Mesenchymal stem cell (in vitro differentiated cells and primary cell): ENCODE data around the gene NDUFV2.
A peak's percentile ranks its signal among the peaks of the same experiment; 100 is the strongest.

Experiments used
- DNase-seq: peaks from one replicate; pipeline ENCODE4 v3.0.0-alpha.2; 2013
- H2AFZ ChIP-seq: one replicate; pipeline ENCODE4 v1.6.1; 2013; ENCODE audit warnings: low read depth, mild to moderate bottlenecking, control low read depth, inconsistent platforms, low read length, moderate library complexity
- H2AK5ac ChIP-seq: 2 replicates; pipeline ENCODE4 v1.6.1; 2013; ENCODE audit warnings: low read length, moderate library complexity, mild to moderate bottlenecking, inconsistent platforms; ENCODE audit not compliant: severe bottlenecking
- H2BK120ac ChIP-seq: one replicate; pipeline ENCODE4 v1.6.1; 2013; ENCODE audit warnings: low read depth, mild to moderate bottlenecking, inconsistent platforms, low read length, moderate library complexity
- H2BK12ac ChIP-seq, 2 experiments: one replicate each; pipeline ENCODE4 v1.6.1; 2013; ENCODE audit warnings: inconsistent platforms in 2 of 2, low read length in 2 of 2, mild to moderate bottlenecking in 2 of 2, moderate library complexity in 2 of 2, control low read depth in 1 of 2
- H2BK15ac ChIP-seq: one replicate; pipeline ENCODE4 v1.6.1; 2013; ENCODE audit warnings: mild to moderate bottlenecking, low read depth, inconsistent platforms; ENCODE audit not compliant: poor library complexity, severe bottlenecking
- H2BK5ac ChIP-seq: 2 replicates; pipeline ENCODE4 v1.6.1; 2013; ENCODE audit warnings: low read depth, mild to moderate bottlenecking, low read length, control low read depth, inconsistent platforms; ENCODE audit not compliant: poor library complexity, severe bottlenecking
- H3K14ac ChIP-seq, 2 experiments: one replicate each; pipeline ENCODE4 v1.6.1; 2013; ENCODE audit warnings: inconsistent platforms in 2 of 2, low read length in 2 of 2, control low read depth in 1 of 2, mild to moderate bottlenecking in 1 of 2, moderate library complexity in 1 of 2
- H3K18ac ChIP-seq, 2 experiments: one replicate each; pipeline ENCODE4 v1.6.1; 2013; ENCODE audit warnings: inconsistent platforms in 2 of 2, low read length in 2 of 2, control low read depth in 1 of 2, low read depth in 1 of 2, mild to moderate bottlenecking in 1 of 2
- H3K23ac ChIP-seq, 2 experiments: one replicate each; pipeline ENCODE4 v1.6.1; 2013; ENCODE audit warnings: inconsistent platforms in 2 of 2, low read length in 2 of 2, mild to moderate bottlenecking in 2 of 2, moderate library complexity in 2 of 2, control low read depth in 1 of 2
- H3K27ac ChIP-seq: 2 replicates; pipeline ENCODE4 v1.5.1; 2013; ENCODE audit warnings: mild to moderate bottlenecking, moderate library complexity, low read length, control low read depth, inconsistent platforms; ENCODE audit not compliant: poor library complexity, severe bottlenecking
- H3K27me3 ChIP-seq, 2 experiments: 2 replicates each; pipeline versions ENCODE4 v1.6.1 to v1.7.0; 2013; ENCODE audit warnings: low read length in 2 of 2, mild to moderate bottlenecking in 2 of 2, moderate library complexity in 2 of 2, control low read depth in 1 of 2, inconsistent platforms in 1 of 2; ENCODE audit not compliant: control insufficient read depth in 1 of 2, insufficient read depth in 1 of 2
- H3K36me3 ChIP-seq, 2 experiments: 2 replicates each; pipeline versions ENCODE4 v1.6.1 to v1.7.0; 2013; ENCODE audit warnings: low read length in 2 of 2, control low read depth in 1 of 2, inconsistent platforms in 1 of 2, low read depth in 1 of 2, mild to moderate bottlenecking in 1 of 2; ENCODE audit not compliant: insufficient read depth in 2 of 2, control insufficient read depth in 1 of 2
- H3K4ac ChIP-seq, 2 experiments: one replicate each; pipeline ENCODE4 v1.6.1; 2013; ENCODE audit warnings: inconsistent platforms in 2 of 2, low read length in 2 of 2, mild to moderate bottlenecking in 2 of 2, moderate library complexity in 2 of 2, control low read depth in 1 of 2, low read depth in 1 of 2
- H3K4me1 ChIP-seq: 2 replicates; pipeline ENCODE4 v1.6.1; 2013; ENCODE audit warnings: low read depth, low read length, control low read depth; ENCODE audit not compliant: control insufficient read depth, insufficient read depth
- H3K4me2 ChIP-seq: 2 replicates; pipeline ENCODE4 v1.6.1; 2013; ENCODE audit warnings: low read length, mild to moderate bottlenecking, inconsistent platforms; ENCODE audit not compliant: poor library complexity, severe bottlenecking
- H3K4me3 ChIP-seq, 2 experiments: 2 replicates each; pipeline versions ENCODE4 v1.5.1 to v1.7.0; 2013; ENCODE audit warnings: low read length in 2 of 2, mild to moderate bottlenecking in 2 of 2, control low read depth in 1 of 2, low read depth in 1 of 2; ENCODE audit not compliant: insufficient read depth in 1 of 2
- H3K79me1 ChIP-seq: replicated peaks from 2 replicates; pipeline ENCODE4 v1.6.1; 2013; ENCODE audit warnings: mild to moderate bottlenecking, control low read depth, low read length, inconsistent platforms; ENCODE audit not compliant: poor library complexity, severe bottlenecking
- H3K9ac ChIP-seq: 2 replicates; pipeline ENCODE4 v1.7.0; 2013; ENCODE audit warnings: mild to moderate bottlenecking, low read length, moderate library complexity
- H3K9me3 ChIP-seq: 2 replicates; pipeline ENCODE4 v1.7.0; 2013; ENCODE audit warnings: mild to moderate bottlenecking, low read length; ENCODE audit not compliant: control insufficient read depth
- H4K8ac ChIP-seq: one replicate; pipeline ENCODE4 v1.6.1; 2013; ENCODE audit warnings: inconsistent platforms, mild to moderate bottlenecking, low read length, moderate library complexity
- H4K91ac ChIP-seq: one replicate; pipeline ENCODE4 v1.6.1; 2013; ENCODE audit warnings: mild to moderate bottlenecking, low read length, inconsistent platforms
- WGBS: methylation state at CpG from one replicate; pipeline ENCODE4 v1.1.7; 2013; ENCODE audit warnings: mixed read lengths; 5-methylcytosine and 5-hydroxymethylcytosine counted together

Gene NDUFV2

DNA sequence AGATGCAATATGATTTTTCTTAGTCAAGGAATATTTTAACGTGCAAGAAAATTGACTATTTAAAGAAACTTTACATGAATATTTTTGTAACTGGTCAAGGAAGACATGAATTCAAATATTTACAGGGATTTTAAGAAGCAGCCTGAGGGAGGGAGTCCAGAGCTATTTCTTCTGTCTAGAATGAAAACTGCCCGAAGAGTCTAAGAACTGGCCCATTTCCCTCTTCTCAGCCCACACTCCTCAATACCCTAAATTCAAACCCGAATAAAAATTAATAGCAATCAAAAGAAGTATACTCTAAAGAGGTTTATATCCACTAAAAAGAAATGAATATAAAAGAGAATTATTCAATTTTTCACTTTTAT, 6.5 kb upstream of the NDUFV2 start:
- Histone ChIP-seq H3K79me1 (no peaks in the 10 kb centered on the region), H3K4ac (no peak overlapping the region), H3K4me1 (peaks cover 2% of the 10 kb centered on the region), H3K23ac (no peak overlapping the region), H3K36me3 (no peaks in the 10 kb centered on the region), H3K9ac (peak overlapping the region; percentile 72), H3K9me3 (no peaks in the 10 kb centered on the region), H2BK12ac (no peak overlapping the region), H2AFZ (no peak overlapping the region), H2BK120ac (no peak overlapping the region), H2BK5ac (no peak overlapping the region), H4K8ac (no peak overlapping the region), H3K18ac (no peak overlapping the region), H2BK15ac (no peak overlapping the region), H4K91ac (no peak overlapping the region), H2AK5ac (no peak overlapping the region), H3K14ac (no peak overlapping the region), H3K27ac (no peak overlapping the region), H3K4me3 (no peak overlapping the region), H3K27me3 (no peaks in the 10 kb centered on the region), H3K4me2 (no peak overlapping the region)
- no peak for DNase-seq
- WGBS: no CpG with 5 or more reads among the region's 3 CpGs

DNA sequence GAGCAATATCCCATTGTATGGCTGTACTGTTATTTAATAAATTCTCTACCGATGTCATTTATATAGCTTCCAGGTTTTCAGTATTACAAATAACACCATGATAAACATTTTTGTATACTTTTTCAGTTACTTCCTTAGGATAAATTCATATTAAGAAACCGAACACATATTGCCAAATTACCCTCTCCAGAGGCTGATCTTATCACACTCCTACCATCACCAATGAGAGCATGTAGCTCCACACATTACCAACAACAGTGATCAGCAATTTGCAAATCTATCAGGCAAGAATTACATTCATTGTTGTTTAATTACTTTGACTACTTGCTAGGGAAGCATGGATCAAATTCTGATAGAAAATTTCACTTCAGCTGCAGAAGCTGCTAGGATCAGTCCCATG, 5.8 kb upstream of the NDUFV2 start:
- no peak overlapping the region for H3K4ac ChIP-seq
- H3K4me3 ChIP-seq: no peak overlapping the region
- 96% methylated on average over 2 of the region's 2 CpGs for WGBS
- no peak overlapping the region for H3K4me2 ChIP-seq
- no peak overlapping the region for H4K91ac ChIP-seq
- no peaks in the 10 kb centered on the region for H3K27me3 ChIP-seq
- H4K8ac ChIP-seq: no peak overlapping the region
- H2BK120ac ChIP-seq: no peak overlapping the region
- no peak overlapping the region for H2AFZ ChIP-seq
- H3K9ac ChIP-seq: no peak overlapping the region
- no peak for DNase-seq
- no peak overlapping the region for H2BK12ac ChIP-seq
- no peak overlapping the region for H2BK15ac ChIP-seq
- H3K79me1 ChIP-seq: no peaks in the 10 kb centered on the region
- no peak overlapping the region for H3K18ac ChIP-seq
- H3K23ac ChIP-seq: no peak overlapping the region
- no peaks in the 10 kb centered on the region for H3K36me3 ChIP-seq
- peaks cover 2% of the 10 kb centered on the region for H3K4me1 ChIP-seq
- no peak overlapping the region for H3K27ac ChIP-seq
- H3K9me3 ChIP-seq: no peaks in the 10 kb centered on the region
- no peak overlapping the region for H2AK5ac ChIP-seq
- no peak overlapping the region for H3K14ac ChIP-seq
- H2BK5ac ChIP-seq: no peak overlapping the region

DNA sequence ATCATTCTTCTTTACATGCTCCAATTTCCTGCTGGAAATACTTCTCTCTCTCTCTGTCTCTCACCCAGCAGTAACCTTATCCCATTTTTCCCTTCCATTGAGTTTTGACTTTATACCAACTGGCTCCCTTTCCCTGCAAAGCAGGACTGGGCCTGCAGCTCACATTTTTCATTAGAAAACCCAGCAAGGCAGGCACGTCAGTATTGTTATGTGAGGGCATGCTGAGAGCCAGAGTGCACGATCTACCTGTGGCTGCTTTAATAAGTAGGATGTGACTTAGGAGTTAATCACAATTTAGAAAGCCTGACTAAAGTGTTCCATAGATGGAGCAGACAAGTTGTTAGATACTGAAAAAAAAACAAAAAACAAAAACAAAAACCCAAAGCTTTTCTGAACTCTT, 5.2 kb upstream of the NDUFV2 start:
- 88% methylated on average over 2 of the region's 2 CpGs for WGBS

DNA sequence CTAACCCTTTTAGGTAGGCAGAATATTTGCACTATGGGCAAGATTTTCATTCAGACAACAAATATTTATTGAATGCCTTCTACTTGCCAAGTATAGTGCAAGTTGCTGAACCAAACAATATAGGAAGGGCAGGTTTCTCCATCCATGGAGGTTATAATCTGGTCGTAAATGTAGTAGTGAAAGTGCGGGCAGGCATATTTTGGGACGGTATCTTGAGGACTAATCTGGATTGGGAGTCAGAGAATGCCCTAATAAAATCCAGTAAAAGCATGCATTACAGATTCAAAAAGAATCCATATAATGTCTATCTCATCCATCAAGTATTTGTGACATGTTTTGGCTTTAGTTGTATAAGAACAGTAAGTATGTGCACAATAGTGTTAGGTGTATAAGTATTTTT, 1.7 kb upstream of the NDUFV2 start:
- H2BK120ac ChIP-seq: no peak overlapping the region
- H2BK15ac ChIP-seq: no peak overlapping the region
- no peak overlapping the region for H4K8ac ChIP-seq
- H3K23ac ChIP-seq: no peak overlapping the region
- H3K4me2 ChIP-seq: no peak overlapping the region
- H2BK5ac ChIP-seq: no peak overlapping the region
- no peaks in the 10 kb centered on the region for H3K27me3 ChIP-seq
- no peak overlapping the region for H4K91ac ChIP-seq
- H2BK12ac ChIP-seq: no peak overlapping the region
- H3K79me1 ChIP-seq: no peaks in the 10 kb centered on the region
- H3K36me3 ChIP-seq: peaks cover 0 to 3% of the 10 kb centered on the region in 2 experiments
- H2AFZ ChIP-seq: no peak overlapping the region
- DNase-seq: no peak
- 93% methylated on average over 3 of the region's 3 CpGs for WGBS
- no peak overlapping the region for H3K4me3 ChIP-seq
- H3K14ac ChIP-seq: no peak overlapping the region
- H3K27ac ChIP-seq: no peak overlapping the region
- H2AK5ac ChIP-seq: no peak overlapping the region
- H3K4ac ChIP-seq: no peak overlapping the region
- H3K4me1 ChIP-seq: no peaks in the 10 kb centered on the region
- H3K9me3 ChIP-seq: no peaks in the 10 kb centered on the region
- no peak overlapping the region for H3K9ac ChIP-seq
- no peak overlapping the region for H3K18ac ChIP-seq

More for the DNA sequence above, 5.2 kb upstream of the NDUFV2 start:
- Histone ChIP-seq H2AK5ac (no peak overlapping the region), H3K14ac (no peak overlapping the region), H3K4ac (no peak overlapping the region), H2BK15ac (no peak overlapping the region), H2BK120ac (no peak overlapping the region), H3K27me3 (no peaks in the 10 kb centered on the region), H4K91ac (no peak overlapping the region), H3K4me3 (no peak overlapping the region), H2AFZ (no peak overlapping the region), H3K36me3 (no peaks in the 10 kb centered on the region), H3K9ac (no peak overlapping the region), H3K4me1 (peaks cover 2% of the 10 kb centered on the region), H3K27ac (no peak overlapping the region), H3K18ac (no peak overlapping the region), H2BK5ac (no peak overlapping the region), H3K4me2 (no peak overlapping the region), H2BK12ac (peak overlapping the region in 1 of 2 experiments; percentile 31), H3K79me1 (no peaks in the 10 kb centered on the region), H4K8ac (no peak overlapping the region), H3K9me3 (no peaks in the 10 kb centered on the region), H3K23ac (no peak overlapping the region)
- DNase-seq: no peak
